ENCODE results near the gene KLHL20.

The KLHL20 gene

DNA sequence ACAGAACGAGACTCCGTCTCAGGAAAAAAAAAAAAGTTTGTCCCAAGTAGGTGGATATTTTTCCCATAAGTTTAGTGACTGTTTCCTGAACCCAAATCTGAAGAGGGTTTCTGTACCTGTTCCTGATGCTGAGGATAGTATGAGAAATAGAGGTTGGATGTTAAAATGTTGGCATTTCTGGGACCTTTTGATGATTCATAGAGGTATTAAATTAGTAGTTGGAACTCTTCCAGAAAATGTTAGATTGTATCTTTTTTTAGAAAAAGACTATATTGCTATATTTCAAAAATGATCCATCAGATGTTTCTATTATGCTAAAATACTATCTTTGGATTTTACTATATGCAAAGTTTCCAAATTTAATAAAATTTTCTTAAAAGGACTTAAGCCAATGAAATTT is 112.8 kb downstream of the KLHL20 start:
- no peak for DNase-seq (ENCODE audit: low spot score)
- no peak for FAIRE-seq

DNA sequence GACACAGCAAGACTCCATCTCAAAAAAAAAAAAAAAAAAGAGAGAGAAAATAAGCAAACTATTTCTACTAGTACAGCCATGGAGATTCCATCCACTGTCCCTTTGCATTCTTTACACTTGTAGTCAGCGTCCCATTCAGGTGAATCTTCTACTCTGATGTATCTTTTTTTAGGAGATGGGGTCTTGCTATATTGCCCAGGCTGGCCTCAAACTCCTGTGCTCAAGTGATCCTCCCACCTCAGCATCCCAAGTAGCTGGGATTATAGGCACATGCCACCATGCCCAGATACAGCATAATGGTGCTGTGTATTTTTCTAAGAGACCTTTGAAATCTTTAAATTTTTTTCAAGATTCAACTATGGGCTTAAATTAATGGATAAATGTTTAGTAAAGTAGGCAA is 118.0 kb downstream of the KLHL20 start:
- DNase-seq (ENCODE audit: low spot score) (no peak), FAIRE-seq (no peak)

All from RCC 7860 (cell line).